PC-3 (cell line): ENCODE measurements around the gene KIF24.
"Not testable (repeated sequence)": the region's sequence is repeated elsewhere in the genome, so short reads cannot be mapped to it uniquely, and the experiment has no call there.

Experiments
- CTCF ChIP-seq: fragments of 300-600 bp; sonication (generic); conservative IDR thresholded peaks from 2 replicates; pipeline ENCODE4 v1.5.1; 2017; ENCODE audit warnings: antibody characterized with exemption, low read depth, mild to moderate bottlenecking, low read length
- EZH2 ChIP-seq: fragments of 300-600 bp; sonication (generic); IDR thresholded peaks from one replicate; pipeline ENCODE4 v1.6.1; 2017; ENCODE audit warnings: antibody characterized with exemption, mild to moderate bottlenecking, low read length; ENCODE audit not compliant: unreplicated experiment

DNA sequence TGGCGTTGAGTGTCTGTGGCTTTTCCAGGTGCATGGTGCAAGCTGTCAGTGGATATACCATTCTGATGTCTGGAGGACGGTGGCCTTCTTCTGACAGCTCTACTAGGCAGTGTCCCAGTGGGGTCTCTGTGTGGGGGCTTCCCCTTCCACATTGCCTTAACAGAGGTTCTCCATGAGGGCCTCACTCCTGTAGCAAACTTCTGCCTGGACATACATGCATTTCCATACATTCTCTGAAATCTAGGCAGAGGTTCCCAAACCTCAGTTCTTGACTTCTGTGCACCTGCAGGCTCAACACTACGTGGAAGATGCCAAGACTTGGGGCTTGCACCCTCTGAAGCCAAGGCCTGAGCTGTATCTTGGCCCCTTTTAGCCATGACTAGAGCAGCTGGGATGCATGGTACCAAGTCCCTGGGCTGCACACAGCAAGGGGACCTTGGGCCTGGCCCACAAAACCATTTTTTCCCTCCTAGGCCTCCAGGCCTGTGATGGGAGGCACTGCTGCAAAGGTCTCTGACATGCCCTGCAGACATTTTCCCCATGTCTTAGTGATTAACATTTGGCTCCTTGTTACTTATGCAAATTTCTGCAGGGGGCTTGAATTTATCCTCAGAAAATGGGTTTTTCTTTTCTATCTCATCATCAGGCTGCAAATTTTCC is 38.8 kb upstream of the KIF24 start:
- not testable (repeated sequence) for TF ChIP-seq CTCF, EZH2
